ENCODE data around the gene ASAP3.

DNA sequence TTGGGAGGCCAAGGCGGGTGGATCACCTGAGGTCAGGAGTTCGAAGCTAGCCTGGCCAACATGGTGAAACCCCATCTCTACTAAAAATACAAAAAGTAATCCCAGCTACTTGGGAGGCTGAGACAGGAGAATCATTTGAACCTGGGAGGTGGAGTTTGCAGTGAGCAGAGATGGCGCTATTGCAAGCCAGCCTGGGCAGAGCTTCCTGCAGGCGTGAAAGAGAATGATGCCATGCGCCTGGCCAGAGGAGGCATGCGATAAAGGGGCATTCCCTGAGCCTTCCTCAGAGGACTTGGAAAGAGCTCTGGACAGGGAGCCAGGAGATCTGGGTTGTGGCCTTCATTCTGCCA lies 43.9 kb upstream of the ASAP3 start:
- no peak for TF ChIP-seq POLR2A (IDR thresholded peaks at IDR 0.05)
- TF ChIP-seq, protein P1, sequence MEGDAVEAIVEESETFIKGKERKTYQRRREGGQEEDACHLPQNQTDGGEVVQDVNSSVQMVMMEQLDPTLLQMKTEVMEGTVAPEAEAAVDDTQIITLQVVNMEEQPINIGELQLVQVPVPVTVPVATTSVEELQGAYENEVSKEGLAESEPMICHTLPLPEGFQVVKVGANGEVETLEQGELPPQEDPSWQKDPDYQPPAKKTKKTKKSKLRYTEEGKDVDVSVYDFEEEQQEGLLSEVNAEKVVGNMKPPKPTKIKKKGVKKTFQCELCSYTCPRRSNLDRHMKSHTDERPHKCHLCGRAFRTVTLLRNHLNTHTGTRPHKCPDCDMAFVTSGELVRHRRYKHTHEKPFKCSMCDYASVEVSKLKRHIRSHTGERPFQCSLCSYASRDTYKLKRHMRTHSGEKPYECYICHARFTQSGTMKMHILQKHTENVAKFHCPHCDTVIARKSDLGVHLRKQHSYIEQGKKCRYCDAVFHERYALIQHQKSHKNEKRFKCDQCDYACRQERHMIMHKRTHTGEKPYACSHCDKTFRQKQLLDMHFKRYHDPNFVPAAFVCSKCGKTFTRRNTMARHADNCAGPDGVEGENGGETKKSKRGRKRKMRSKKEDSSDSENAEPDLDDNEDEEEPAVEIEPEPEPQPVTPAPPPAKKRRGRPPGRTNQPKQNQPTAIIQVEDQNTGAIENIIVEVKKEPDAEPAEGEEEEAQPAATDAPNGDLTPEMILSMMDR (IDR thresholded peaks at IDR 0.05 in 8 of 11, conservative IDR thresholded peaks at IDR 0.05 in 3 of 11) = peak in 1 of 11 experiments; percentile 11
